OCI-LY3 (cell line): ENCODE data around the gene LYPD4.
A peak's percentile ranks its signal among the peaks of the same experiment; 100 is the strongest.

Experiments used
- H2AFZ ChIP-seq: fragments of 200-600, 300-600 bp; shearing (Covaris generic); 2 replicates; pipeline ENCODE4 v1.6.0; 2014; ENCODE audit warnings: antibody characterized with exemption, low read depth, low read length
- H3K27ac ChIP-seq: fragments of 200-600, 300-600 bp; sonication (generic); 2 replicates; pipeline ENCODE4 v1.5.1; 2014; ENCODE audit warnings: mild to moderate bottlenecking, low read length, moderate library complexity, mixed read lengths
- H3K27me3 ChIP-seq: fragments of 200-600, 300-600 bp; sonication (generic); 2 replicates; pipeline ENCODE4 v1.6.1; 2014; ENCODE audit warnings: low read depth, low read length, mixed read lengths
- H3K36me3 ChIP-seq: fragments of 200-600, 300-600 bp; sonication (generic); replicated peaks from 2 replicates; pipeline ENCODE3; 2014; ENCODE audit warnings: low read depth, low read length, mixed read lengths
- H3K4me1 ChIP-seq: fragments of 300-600, 200-600 bp; sonication (generic); 2 replicates; pipeline ENCODE4 v1.6.1; 2014; ENCODE audit warnings: low read length, mixed read lengths
- H3K4me2 ChIP-seq: fragments of 200-600, 300-600 bp; sonication (generic); 2 replicates; pipeline ENCODE4 v1.6.1; 2014; ENCODE audit warnings: low read length, mixed read lengths
- H3K4me3 ChIP-seq: fragments of 300-600, 200-600 bp; sonication (generic); 2 replicates; pipeline ENCODE4 v1.5.1; 2014; ENCODE audit warnings: antibody characterized with exemption, mild to moderate bottlenecking, low read length, moderate library complexity
- H3K79me2 ChIP-seq: fragments of 300-600, 200-600 bp; shearing (Covaris generic); 2 replicates; pipeline ENCODE4 v1.6.1; 2014; ENCODE audit warnings: mild to moderate bottlenecking, low read length, mixed read lengths
- H3K9ac ChIP-seq: fragments of 300-600, 200-600 bp; shearing (Covaris generic); 2 replicates; pipeline ENCODE4 v1.6.0; 2014; ENCODE audit warnings: mild to moderate bottlenecking, low read length, moderate library complexity
- H3K9me3 ChIP-seq: fragments of 200-600, 300-600 bp; shearing (Covaris generic); 2 replicates; pipeline ENCODE4 v1.6.1; 2014; ENCODE audit warnings: low read length, mixed read lengths; ENCODE audit not compliant: insufficient read depth
- H4K20me1 ChIP-seq: fragments of 200-600, 300-600 bp; sonication (generic); 2 replicates; pipeline ENCODE4 v1.6.1; 2016; ENCODE audit warnings: low read length, mixed read lengths; ENCODE audit not compliant: insufficient read depth
- EZH2phosphoT487 ChIP-seq: fragments of 200-600 bp; shearing (Covaris generic); IDR thresholded peaks from 2 replicates; pipeline ENCODE4 v1.6.1; 2018; ENCODE audit warnings: antibody characterized with exemption, mixed run types, low read depth
- TF ChIP-seq, protein P1 (sequence below): fragments of 200-600, 300-600 bp; sonication (generic); IDR thresholded peaks from 2 replicates; pipeline ENCODE4 v1.5.1; 2014; ENCODE audit warnings: antibody characterized with exemption, low read length, low read depth

LYPD4 gene

GRCh38 chr19:41862445-41862986, 18.0 kb upstream of the LYPD4 start:
- Histone ChIP-seq H3K9ac (no peak overlapping the region), H3K9me3 (no peaks in the 10 kb centered on the region), H4K20me1 (peaks cover 55% of the 10 kb centered on the region), H3K4me3 (peak overlapping the region; percentile 82; the same call in 1 of the 2 replicates), H3K27ac (no peak overlapping the region), H3K27me3 (no peaks in the 10 kb centered on the region), H3K4me1 (peaks cover 58% of the 10 kb centered on the region), H3K4me2 (peak overlapping the region; percentile 92), H3K36me3 (peaks cover 59% of the 10 kb centered on the region), H3K79me2 (peaks cover 75% of the 10 kb centered on the region), H2AFZ (no peak overlapping the region)
- TF ChIP-seq EZH2phosphoT487: no peak
- TF ChIP-seq, protein P1, sequence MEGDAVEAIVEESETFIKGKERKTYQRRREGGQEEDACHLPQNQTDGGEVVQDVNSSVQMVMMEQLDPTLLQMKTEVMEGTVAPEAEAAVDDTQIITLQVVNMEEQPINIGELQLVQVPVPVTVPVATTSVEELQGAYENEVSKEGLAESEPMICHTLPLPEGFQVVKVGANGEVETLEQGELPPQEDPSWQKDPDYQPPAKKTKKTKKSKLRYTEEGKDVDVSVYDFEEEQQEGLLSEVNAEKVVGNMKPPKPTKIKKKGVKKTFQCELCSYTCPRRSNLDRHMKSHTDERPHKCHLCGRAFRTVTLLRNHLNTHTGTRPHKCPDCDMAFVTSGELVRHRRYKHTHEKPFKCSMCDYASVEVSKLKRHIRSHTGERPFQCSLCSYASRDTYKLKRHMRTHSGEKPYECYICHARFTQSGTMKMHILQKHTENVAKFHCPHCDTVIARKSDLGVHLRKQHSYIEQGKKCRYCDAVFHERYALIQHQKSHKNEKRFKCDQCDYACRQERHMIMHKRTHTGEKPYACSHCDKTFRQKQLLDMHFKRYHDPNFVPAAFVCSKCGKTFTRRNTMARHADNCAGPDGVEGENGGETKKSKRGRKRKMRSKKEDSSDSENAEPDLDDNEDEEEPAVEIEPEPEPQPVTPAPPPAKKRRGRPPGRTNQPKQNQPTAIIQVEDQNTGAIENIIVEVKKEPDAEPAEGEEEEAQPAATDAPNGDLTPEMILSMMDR: no peak

DNA sequence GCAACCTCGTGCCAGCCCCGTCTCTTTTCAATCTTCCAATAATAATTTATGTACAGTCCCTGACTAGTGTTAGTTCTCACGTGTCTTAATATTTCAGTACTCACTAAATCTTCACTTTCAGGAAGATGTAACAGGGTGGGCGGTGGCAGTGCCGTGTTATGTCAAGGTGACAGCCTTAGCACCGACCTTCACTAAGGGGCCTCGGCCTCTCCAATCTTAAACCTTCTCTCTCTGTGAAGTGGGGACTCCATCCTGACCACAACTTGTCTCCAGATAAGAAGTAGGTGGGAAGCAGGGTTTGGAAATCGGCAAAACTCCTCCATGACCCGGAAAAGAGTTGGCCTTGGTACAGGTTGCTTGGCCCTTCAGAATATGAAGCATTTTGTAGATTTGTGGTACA, 17.4 kb upstream of the LYPD4 start:
- Histone ChIP-seq H3K27me3 (no peaks in the 10 kb centered on the region), H2AFZ (no peak overlapping the region), H3K4me2 (peak overlapping the region; percentile 92), H3K9me3 (no peaks in the 10 kb centered on the region), H3K27ac (peak overlapping the region; percentile 88; the same call in 1 of the 2 replicates), H3K79me2 (peaks cover 68% of the 10 kb centered on the region), H3K36me3 (peaks cover 55% of the 10 kb centered on the region), H3K4me3 (peak overlapping the region; percentile 82), H4K20me1 (peaks cover 48% of the 10 kb centered on the region), H3K4me1 (peaks cover 57% of the 10 kb centered on the region), H3K9ac (peak overlapping the region; percentile 97; the same call in 1 of the 2 replicates)
- TF ChIP-seq, protein P1: no peak
- TF ChIP-seq EZH2phosphoT487: no peak

DNA sequence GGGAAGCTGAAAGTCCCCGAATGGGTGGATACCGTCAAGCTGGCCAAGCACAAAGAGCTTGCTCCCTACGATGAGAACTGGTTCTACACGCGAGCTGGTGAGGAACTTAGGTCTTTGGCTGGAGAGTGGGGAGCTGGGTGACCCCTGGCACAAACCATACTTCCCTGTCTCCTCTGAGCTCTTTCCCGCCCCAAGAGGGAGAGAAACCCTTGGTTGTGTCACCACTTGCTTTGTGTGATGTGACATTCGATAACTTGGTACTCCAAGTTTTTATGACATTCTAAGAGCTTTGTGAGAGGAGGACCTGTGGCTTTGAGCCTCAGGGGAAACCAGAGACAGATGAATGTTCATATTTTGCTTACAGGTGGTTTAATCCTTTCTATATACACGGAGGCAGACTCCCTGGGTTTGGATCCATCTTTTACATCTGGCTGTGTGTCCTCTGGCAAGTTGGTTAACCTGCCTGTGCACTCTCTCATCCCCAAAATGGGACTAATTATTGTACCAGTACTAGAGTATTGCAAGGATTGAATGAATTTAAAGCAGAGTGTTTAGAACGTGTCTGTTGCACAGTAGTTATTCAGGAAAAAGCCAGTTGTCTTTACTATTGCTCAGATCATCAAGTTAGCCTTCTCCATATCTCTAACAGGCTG, 16.8 kb upstream of the LYPD4 start:
- H3K36me3 ChIP-seq: peaks cover 51% of the 10 kb centered on the region
- peaks cover 53% of the 10 kb centered on the region for H3K4me1 ChIP-seq
- H3K27ac ChIP-seq: peak overlapping the region; percentile 88
- H3K79me2 ChIP-seq: peaks cover 62% of the 10 kb centered on the region
- peak overlapping the region; percentile 97 for H3K9ac ChIP-seq
- H3K4me2 ChIP-seq: peak overlapping the region; percentile 92
- TF ChIP-seq EZH2phosphoT487: no peak
- TF ChIP-seq, protein P1: no peak
- no peaks in the 10 kb centered on the region for H3K27me3 ChIP-seq
- H3K4me3 ChIP-seq: peak overlapping the region; percentile 82
- H4K20me1 ChIP-seq: peaks cover 44% of the 10 kb centered on the region
- no peaks in the 10 kb centered on the region for H3K9me3 ChIP-seq
- no peak overlapping the region for H2AFZ ChIP-seq

- Histone ChIP-seq H4K20me1 (peaks cover 40% of the 10 kb centered on the region), H3K79me2 (peaks cover 58% of the 10 kb centered on the region), H3K9ac (peak overlapping the region; percentile 97), H3K4me2 (peak overlapping the region; percentile 92), H3K27me3 (no peaks in the 10 kb centered on the region), H3K36me3 (peaks cover 49% of the 10 kb centered on the region), H2AFZ (no peak overlapping the region), H3K9me3 (no peaks in the 10 kb centered on the region), H3K4me3 (peak overlapping the region; percentile 82), H3K4me1 (peaks cover 49% of the 10 kb centered on the region), H3K27ac (peak overlapping the region; percentile 88)
- no peak for TF ChIP-seq EZH2phosphoT487
- TF ChIP-seq, protein P1: no peak
These were observed 16.1 kb upstream of the LYPD4 start for GRCh38 chr19:41860419-41861115.
